ENCODE data around the gene PGP. TPM values are rescaled to one million over a fixed set of nuclear protein-coding genes. Genes with fewer than 3 reads are reported as not detected.

Gene PGP
- total RNA-seq, 1 experiment from 2014 or later = 48.7 TPM

- Histone ChIP-seq H3K27me3 (ENCODE audit: control insufficient read depth, insufficient read depth, low read length) (no peaks in the 10 kb centered on the region), H3K4me1 (ENCODE audit: control insufficient read depth, insufficient read depth, low read length) (peaks cover 10% of the 10 kb centered on the region), H3K4me3 (ENCODE audit: low read depth in 2 of 2, low read length in 2 of 2) (no peak overlapping the region), H3K36me3 (ENCODE audit: control insufficient read depth, insufficient read depth, low read length) (peaks cover 5% of the 10 kb centered on the region; the same call in 1 of the 2 replicates), H3K27ac (ENCODE audit: low read length) (no peak overlapping the region), H3K9me3 (ENCODE audit: control insufficient read depth, insufficient read depth, low read depth, low read length) (no peaks in the 10 kb centered on the region)
- in situ Hi-C loops (cut with HindIII; ENCODE audit: low pct_unique_long_range_greater_than_20kb, low sequenced_read_pairs) (no loop called here), intact Hi-C loops (cut with micrococcal nuclease; ENCODE audit: unreplicated experiment) (no loop called here)
- no peak for TF ChIP-seq SIN3A (IDR thresholded peaks at IDR 0.05; ENCODE audit: borderline replicate concordance, insufficient read depth, low read depth, low read length)
- TF ChIP-seq POLR2AphosphoS5 (IDR thresholded peaks at IDR 0.05; ENCODE audit: low read depth, low read length) = no peak
- TF ChIP-seq, protein P1, sequence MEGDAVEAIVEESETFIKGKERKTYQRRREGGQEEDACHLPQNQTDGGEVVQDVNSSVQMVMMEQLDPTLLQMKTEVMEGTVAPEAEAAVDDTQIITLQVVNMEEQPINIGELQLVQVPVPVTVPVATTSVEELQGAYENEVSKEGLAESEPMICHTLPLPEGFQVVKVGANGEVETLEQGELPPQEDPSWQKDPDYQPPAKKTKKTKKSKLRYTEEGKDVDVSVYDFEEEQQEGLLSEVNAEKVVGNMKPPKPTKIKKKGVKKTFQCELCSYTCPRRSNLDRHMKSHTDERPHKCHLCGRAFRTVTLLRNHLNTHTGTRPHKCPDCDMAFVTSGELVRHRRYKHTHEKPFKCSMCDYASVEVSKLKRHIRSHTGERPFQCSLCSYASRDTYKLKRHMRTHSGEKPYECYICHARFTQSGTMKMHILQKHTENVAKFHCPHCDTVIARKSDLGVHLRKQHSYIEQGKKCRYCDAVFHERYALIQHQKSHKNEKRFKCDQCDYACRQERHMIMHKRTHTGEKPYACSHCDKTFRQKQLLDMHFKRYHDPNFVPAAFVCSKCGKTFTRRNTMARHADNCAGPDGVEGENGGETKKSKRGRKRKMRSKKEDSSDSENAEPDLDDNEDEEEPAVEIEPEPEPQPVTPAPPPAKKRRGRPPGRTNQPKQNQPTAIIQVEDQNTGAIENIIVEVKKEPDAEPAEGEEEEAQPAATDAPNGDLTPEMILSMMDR (IDR thresholded peaks at IDR 0.05) = no peak
- no peak for TF ChIP-seq TCF7L2 (IDR thresholded peaks at IDR 0.05; ENCODE audit: low read depth, low read length)
- TF ChIP-seq, protein P2, sequence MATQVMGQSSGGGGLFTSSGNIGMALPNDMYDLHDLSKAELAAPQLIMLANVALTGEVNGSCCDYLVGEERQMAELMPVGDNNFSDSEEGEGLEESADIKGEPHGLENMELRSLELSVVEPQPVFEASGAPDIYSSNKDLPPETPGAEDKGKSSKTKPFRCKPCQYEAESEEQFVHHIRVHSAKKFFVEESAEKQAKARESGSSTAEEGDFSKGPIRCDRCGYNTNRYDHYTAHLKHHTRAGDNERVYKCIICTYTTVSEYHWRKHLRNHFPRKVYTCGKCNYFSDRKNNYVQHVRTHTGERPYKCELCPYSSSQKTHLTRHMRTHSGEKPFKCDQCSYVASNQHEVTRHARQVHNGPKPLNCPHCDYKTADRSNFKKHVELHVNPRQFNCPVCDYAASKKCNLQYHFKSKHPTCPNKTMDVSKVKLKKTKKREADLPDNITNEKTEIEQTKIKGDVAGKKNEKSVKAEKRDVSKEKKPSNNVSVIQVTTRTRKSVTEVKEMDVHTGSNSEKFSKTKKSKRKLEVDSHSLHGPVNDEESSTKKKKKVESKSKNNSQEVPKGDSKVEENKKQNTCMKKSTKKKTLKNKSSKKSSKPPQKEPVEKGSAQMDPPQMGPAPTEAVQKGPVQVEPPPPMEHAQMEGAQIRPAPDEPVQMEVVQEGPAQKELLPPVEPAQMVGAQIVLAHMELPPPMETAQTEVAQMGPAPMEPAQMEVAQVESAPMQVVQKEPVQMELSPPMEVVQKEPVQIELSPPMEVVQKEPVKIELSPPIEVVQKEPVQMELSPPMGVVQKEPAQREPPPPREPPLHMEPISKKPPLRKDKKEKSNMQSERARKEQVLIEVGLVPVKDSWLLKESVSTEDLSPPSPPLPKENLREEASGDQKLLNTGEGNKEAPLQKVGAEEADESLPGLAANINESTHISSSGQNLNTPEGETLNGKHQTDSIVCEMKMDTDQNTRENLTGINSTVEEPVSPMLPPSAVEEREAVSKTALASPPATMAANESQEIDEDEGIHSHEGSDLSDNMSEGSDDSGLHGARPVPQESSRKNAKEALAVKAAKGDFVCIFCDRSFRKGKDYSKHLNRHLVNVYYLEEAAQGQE (IDR thresholded peaks at IDR 0.05; ENCODE audit: insufficient read depth in 1 of 2, low read depth in 2 of 2, low read length in 1 of 2) = no peak
- CTCF ChIA-PET = no interaction called here
- POLR2A ChIA-PET = no interaction called here
- DNase-seq (ENCODE audit: low read depth, low spot score) (no peak), ATAC-seq (no peak)
- no TSS peak for BruUV-seq (replicated peaks)
Measured at GRCh38 chr16:2231016-2231931, 16.6 kb upstream of the PGP start.

GRCh38 chr16:2230376-2230775 lies 15.7 kb upstream of the PGP start:
- ATAC-seq (no peak), DNase-seq (ENCODE audit: low read depth, low spot score) (no peak)
- POLR2A ChIA-PET = no interaction called here
- H3K9me3 ChIP-seq (ENCODE audit: control insufficient read depth, insufficient read depth, low read depth, low read length) = no peaks in the 10 kb centered on the region
- TF ChIP-seq POLR2AphosphoS5 (IDR thresholded peaks at IDR 0.05; ENCODE audit: low read depth, low read length) (no peak), SIN3A (IDR thresholded peaks at IDR 0.05; ENCODE audit: borderline replicate concordance, insufficient read depth, low read depth, low read length) (no peak), TCF7L2 (IDR thresholded peaks at IDR 0.05; ENCODE audit: low read depth, low read length) (no peak)
- TF ChIP-seq, protein P1 (IDR thresholded peaks at IDR 0.05) = no peak
- TF ChIP-seq, protein P2 (IDR thresholded peaks at IDR 0.05; ENCODE audit: insufficient read depth in 1 of 2, low read depth in 2 of 2, low read length in 1 of 2) = no peak
- peaks cover 13% of the 10 kb centered on the region for H3K4me1 ChIP-seq (ENCODE audit: control insufficient read depth, insufficient read depth, low read length)
- CTCF ChIA-PET = no interaction called here
- no TSS peak for BruUV-seq (replicated peaks)
- peaks cover 5% of the 10 kb centered on the region; the same call in 1 of the 2 replicates for H3K36me3 ChIP-seq (ENCODE audit: control insufficient read depth, insufficient read depth, low read length)
- no peak overlapping the region for H3K4me3 ChIP-seq (ENCODE audit: low read depth in 2 of 2, low read length in 2 of 2)
- in situ Hi-C loops (cut with HindIII; ENCODE audit: low pct_unique_long_range_greater_than_20kb, low sequenced_read_pairs) = no loop called here
- no peak overlapping the region for H3K27ac ChIP-seq (ENCODE audit: low read length)
- H3K27me3 ChIP-seq (ENCODE audit: control insufficient read depth, insufficient read depth, low read length) = no peaks in the 10 kb centered on the region
- intact Hi-C loops (cut with micrococcal nuclease; ENCODE audit: unreplicated experiment) = no loop called here
